ENCODE measurements around the gene NCAPD2. TPM values are rescaled to one million over a fixed set of nuclear protein-coding genes. Genes with fewer than 3 reads are reported as not detected.

The NCAPD2 gene
- total and polyA plus RNA-seq, 7 experiments from 2014 or later: 24.4 to 121 (median 38.4) TPM

DNA sequence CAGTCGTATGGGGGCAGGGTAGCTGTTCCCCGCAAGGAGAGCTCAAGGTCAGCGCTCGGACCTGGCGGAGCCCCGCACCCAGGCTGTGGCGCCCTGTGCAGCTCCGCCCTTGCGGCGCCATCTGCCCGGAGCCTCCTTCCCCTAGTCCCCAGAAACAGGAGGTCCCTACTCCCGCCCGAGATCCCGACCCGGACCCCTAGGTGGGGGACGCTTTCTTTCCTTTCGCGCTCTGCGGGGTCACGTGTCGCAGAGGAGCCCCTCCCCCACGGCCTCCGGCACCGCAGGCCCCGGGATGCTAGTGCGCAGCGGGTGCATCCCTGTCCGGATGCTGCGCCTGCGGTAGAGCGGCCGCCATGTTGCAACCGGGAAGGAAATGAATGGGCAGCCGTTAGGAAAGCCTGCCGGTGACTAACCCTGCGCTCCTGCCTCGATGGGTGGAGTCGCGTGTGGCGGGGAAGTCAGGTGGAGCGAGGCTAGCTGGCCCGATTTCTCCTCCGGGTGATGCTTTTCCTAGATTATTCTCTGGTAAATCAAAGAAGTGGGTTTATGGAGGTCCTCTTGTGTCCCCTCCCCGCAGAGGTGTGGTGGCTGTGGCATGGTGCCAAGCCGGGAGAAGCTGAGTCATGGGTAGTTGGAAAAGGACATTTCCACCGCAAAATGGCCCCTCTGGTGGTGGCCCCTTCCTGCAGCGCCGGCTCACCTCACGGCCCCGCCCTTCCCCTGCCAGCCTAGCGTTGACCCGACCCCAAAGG is 41.2 kb downstream of the NCAPD2 start:
- peaks cover 12 to 52% (median 15%) of the 10 kb centered on the region in 3 experiments for H3K36me3 ChIP-seq (ENCODE audit: control insufficient read depth in 2 of 3, insufficient read depth in 3 of 3, low read length in 3 of 3)
- H3K27me3 Mint-ChIP-seq: peaks cover 0 to 2% (median 0%) of the 10 kb centered on the region in 5 donors
- no peaks in the 10 kb centered on the region for H3K27me3 ChIP-seq (ENCODE audit: control insufficient read depth in 2 of 2, insufficient read depth in 2 of 2, low read length in 2 of 2)
- H3K4me1 Mint-ChIP-seq: peaks cover 34 to 64% (median 53%) of the 10 kb centered on the region in 7 donors
- peak overlapping the region; percentile 81 for H3K27ac ChIP-seq (ENCODE audit: low read depth, low read length)
- CTCF ChIA-PET: interaction anchor here (0.6 to 7.1 kb wide), 8 partner anchors 18 to 200 kb away, joined by 3 to 106 read pairs (median 6); partner anchors contain the start of gene VAMP1
- H3K9me3 Mint-ChIP-seq: peaks cover 0 to 1% (median 0%) of the 10 kb centered on the region in 11 donors
- H3K4me3 Mint-ChIP-seq: peak overlapping the region; percentile 90 to 99 (median 94)
- H3K4me3 ChIP-seq (ENCODE audit: low read length): peak overlapping the region; percentile 97
- H3K27ac Mint-ChIP-seq: peak overlapping the region; percentile 92 to 100 (median 94)
- POLR2A ChIA-PET: interaction anchor here (0.5 to 7.5 kb wide), 29 partner anchors 18 to 215 kb away, joined by 3 to 104 read pairs (median 4); partner anchors contain the start of genes CD27, MRPL51, TAPBPL and VAMP1
- H3K4me1 ChIP-seq (ENCODE audit: control insufficient read depth in 2 of 2, insufficient read depth in 2 of 2, low read length in 2 of 2): peaks cover 36 to 44% of the 10 kb centered on the region in 2 donors
- H3K9me3 ChIP-seq (ENCODE audit: control insufficient read depth in 2 of 3, low read length in 3 of 3): no peaks in the 10 kb centered on the region
- peaks cover 6 to 51% (median 13%) of the 10 kb centered on the region in 5 donors for H3K36me3 Mint-ChIP-seq
- intact Hi-C loops (cut with micrococcal nuclease): loop anchor here (1.0 to 2.0 kb wide), 12 partner anchors 21 to 317 kb away; partner anchors contain the start of genes CHD4 (in 2 of the 2), IFFO1 (in 2 of the 2), NOP2 (in 2 of the 2) and VAMP1 (in 2 of the 2)
- DNase-seq: peak; percentile 56 to 85 (median 69)
- peak; percentile 52 for ATAC-seq

DNA sequence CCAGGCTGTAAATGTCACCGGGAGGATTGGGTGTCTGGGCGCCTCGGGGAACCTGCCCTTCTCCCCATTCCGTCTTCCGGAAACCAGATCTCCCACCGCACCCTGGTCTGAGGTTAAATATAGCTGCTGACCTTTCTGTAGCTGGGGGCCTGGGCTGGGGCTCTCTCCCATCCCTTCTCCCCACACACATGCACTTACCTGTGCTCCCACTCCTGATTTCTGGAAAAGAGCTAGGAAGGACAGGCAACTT is 41.7 kb downstream of the NCAPD2 start:
- H3K36me3 Mint-ChIP-seq: peaks cover 6 to 49% (median 9%) of the 10 kb centered on the region in 5 donors

DNA sequence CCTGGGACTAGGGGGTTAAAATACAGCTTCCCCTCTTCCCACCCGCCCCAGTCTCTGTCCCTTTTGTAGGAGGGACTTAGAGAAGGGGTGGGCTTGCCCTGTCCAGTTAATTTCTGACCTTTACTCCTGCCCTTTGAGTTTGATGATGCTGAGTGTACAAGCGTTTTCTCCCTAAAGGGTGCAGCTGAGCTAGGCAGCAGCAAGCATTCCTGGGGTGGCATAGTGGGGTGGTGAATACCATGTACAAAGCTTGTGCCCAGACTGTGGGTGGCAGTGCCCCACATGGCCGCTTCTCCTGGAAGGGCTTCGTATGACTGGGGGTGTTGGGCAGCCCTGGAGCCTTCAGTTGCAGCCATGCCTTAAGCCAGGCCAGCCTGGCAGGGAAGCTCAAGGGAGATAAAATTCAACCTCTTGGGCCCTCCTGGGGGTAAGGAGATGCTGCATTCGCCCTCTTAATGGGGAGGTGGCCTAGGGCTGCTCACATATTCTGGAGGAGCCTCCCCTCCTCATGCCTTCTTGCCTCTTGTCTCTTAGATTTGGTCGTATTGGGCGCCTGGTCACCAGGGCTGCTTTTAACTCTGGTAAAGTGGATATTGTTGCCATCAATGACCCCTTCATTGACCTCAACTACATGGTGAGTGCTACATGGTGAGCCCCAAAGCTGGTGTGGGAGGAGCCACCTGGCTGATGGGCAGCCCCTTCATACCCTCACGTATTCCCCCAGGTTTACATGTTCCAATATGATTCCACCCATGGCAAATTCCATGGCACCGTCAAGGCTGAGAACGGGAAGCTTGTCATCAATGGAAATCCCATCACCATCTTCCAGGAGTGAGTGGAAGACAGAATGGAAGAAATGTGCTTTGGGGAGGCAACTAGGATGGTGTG is 42.3 kb downstream of the NCAPD2 start:
- DNase-seq (no peak), ATAC-seq (no peak)
- intact Hi-C loops (cut with micrococcal nuclease): loop anchor here (2.0 kb wide), 3 partner anchors 33 to 199 kb away; partner anchors contain the start of genes CHD4 (in 1 of the 2) and NOP2 (in 1 of the 2)
- CTCF ChIA-PET: interaction anchor here (0.6 to 7.1 kb wide), 9 partner anchors 17 to 213 kb away, joined by 3 to 106 read pairs (median 7); partner anchors contain the start of gene VAMP1
- Mint-ChIP-seq H3K4me3 (peak overlapping the region; percentile 90 to 99 (median 94)), H3K27me3 (peaks cover 0 to 2% (median 0%) of the 10 kb centered on the region in 5 donors), H3K4me1 (peaks cover 41 to 70% (median 63%) of the 10 kb centered on the region in 7 donors), H3K9me3 (peaks cover 0 to 1% (median 0%) of the 10 kb centered on the region in 11 donors), H3K36me3 (peaks cover 6 to 47% (median 9%) of the 10 kb centered on the region in 5 donors), H3K27ac (peak overlapping the region; percentile 92 to 100 (median 94))
- Histone ChIP-seq H3K36me3 (ENCODE audit: control insufficient read depth in 2 of 3, insufficient read depth in 3 of 3, low read length in 3 of 3) (peaks cover 12 to 42% (median 15%) of the 10 kb centered on the region in 3 experiments), H3K4me1 (ENCODE audit: control insufficient read depth in 2 of 2, insufficient read depth in 2 of 2, low read length in 2 of 2) (peaks cover 46% of the 10 kb centered on the region in 2 donors), H3K4me3 (ENCODE audit: low read length) (peak overlapping the region; percentile 97), H3K9me3 (ENCODE audit: control insufficient read depth in 2 of 3, low read length in 3 of 3) (no peaks in the 10 kb centered on the region), H3K27ac (ENCODE audit: low read depth, low read length) (peak overlapping the region; percentile 81), H3K27me3 (ENCODE audit: control insufficient read depth in 2 of 2, insufficient read depth in 2 of 2, low read length in 2 of 2) (no peaks in the 10 kb centered on the region)
- POLR2A ChIA-PET: interaction anchor here (0.9 to 7.5 kb wide), 20 partner anchors 21 to 200 kb away, joined by 3 to 104 read pairs (median 10); partner anchors contain the start of genes CD27, MRPL51, TAPBPL and VAMP1

More for the DNA sequence above, 41.7 kb downstream of the NCAPD2 start:
- Mint-ChIP-seq H3K4me1 (peaks cover 39 to 66% (median 58%) of the 10 kb centered on the region in 7 donors), H3K4me3 (peak overlapping the region; percentile 90 to 99 (median 94)), H3K9me3 (peaks cover 0 to 1% (median 0%) of the 10 kb centered on the region in 11 donors), H3K27me3 (peaks cover 0 to 2% (median 0%) of the 10 kb centered on the region in 5 donors), H3K27ac (peak overlapping the region; percentile 92 to 100 (median 94))
- Histone ChIP-seq H3K4me3 (ENCODE audit: low read length) (peak overlapping the region; percentile 97), H3K36me3 (ENCODE audit: control insufficient read depth in 2 of 3, insufficient read depth in 3 of 3, low read length in 3 of 3) (peaks cover 12 to 48% (median 15%) of the 10 kb centered on the region in 3 experiments), H3K27ac (ENCODE audit: low read depth, low read length) (peak overlapping the region; percentile 81), H3K9me3 (ENCODE audit: control insufficient read depth in 2 of 3, low read length in 3 of 3) (no peaks in the 10 kb centered on the region), H3K4me1 (ENCODE audit: control insufficient read depth in 2 of 2, insufficient read depth in 2 of 2, low read length in 2 of 2) (peaks cover 41 to 46% of the 10 kb centered on the region in 2 donors), H3K27me3 (ENCODE audit: control insufficient read depth in 2 of 2, insufficient read depth in 2 of 2, low read length in 2 of 2) (no peaks in the 10 kb centered on the region)
- intact Hi-C loops (cut with micrococcal nuclease): loop anchor here (2.0 kb wide), 3 partner anchors 33 to 199 kb away; partner anchors contain the start of genes CHD4 (in 1 of the 2) and NOP2 (in 1 of the 2)
- ATAC-seq (no peak), DNase-seq (no peak)
- ChIA-PET CTCF (interaction anchor here (0.6 to 7.1 kb wide), 8 partner anchors 18 to 213 kb away, joined by 3 to 106 read pairs (median 7); partner anchors contain the start of gene VAMP1), POLR2A (interaction anchor here (0.9 to 7.5 kb wide), 18 partner anchors 22 to 209 kb away, joined by 3 to 104 read pairs (median 12); partner anchors contain the start of genes CD27, MRPL51, TAPBPL and VAMP1)

DNA sequence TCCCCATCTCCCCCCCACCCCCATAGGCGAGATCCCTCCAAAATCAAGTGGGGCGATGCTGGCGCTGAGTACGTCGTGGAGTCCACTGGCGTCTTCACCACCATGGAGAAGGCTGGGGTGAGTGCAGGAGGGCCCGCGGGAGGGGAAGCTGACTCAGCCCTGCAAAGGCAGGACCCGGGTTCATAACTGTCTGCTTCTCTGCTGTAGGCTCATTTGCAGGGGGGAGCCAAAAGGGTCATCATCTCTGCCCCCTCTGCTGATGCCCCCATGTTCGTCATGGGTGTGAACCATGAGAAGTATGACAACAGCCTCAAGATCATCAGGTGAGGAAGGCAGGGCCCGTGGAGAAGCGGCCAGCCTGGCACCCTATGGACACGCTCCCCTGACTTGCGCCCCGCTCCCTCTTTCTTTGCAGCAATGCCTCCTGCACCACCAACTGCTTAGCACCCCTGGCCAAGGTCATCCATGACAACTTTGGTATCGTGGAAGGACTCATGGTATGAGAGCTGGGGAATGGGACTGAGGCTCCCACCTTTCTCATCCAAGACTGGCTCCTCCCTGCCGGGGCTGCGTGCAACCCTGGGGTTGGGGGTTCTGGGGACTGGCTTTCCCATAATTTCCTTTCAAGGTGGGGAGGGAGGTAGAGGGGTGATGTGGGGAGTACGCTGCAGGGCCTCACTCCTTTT is 43.1 kb downstream of the NCAPD2 start:
- H3K9me3 Mint-ChIP-seq: peaks cover 0 to 1% (median 0%) of the 10 kb centered on the region in 11 donors

More for the DNA sequence above, 43.1 kb downstream of the NCAPD2 start:
- intact Hi-C loops (cut with micrococcal nuclease): loop anchor here in 1 of 2 donors (1.0 kb wide), 1 partner anchor 214 kb away; no protein-coding TSS in a partner anchor
- CTCF ChIA-PET: interaction anchor here (0.6 to 7.1 kb wide), 25 partner anchors 8 to 214 kb away, joined by 3 to 106 read pairs (median 5); partner anchors contain the start of genes CD27 and VAMP1
- peaks cover 0 to 2% (median 0%) of the 10 kb centered on the region in 5 donors for H3K27me3 Mint-ChIP-seq
- Histone ChIP-seq H3K4me1 (ENCODE audit: control insufficient read depth in 2 of 2, insufficient read depth in 2 of 2, low read length in 2 of 2) (peaks cover 43 to 47% of the 10 kb centered on the region in 2 donors), H3K27me3 (ENCODE audit: control insufficient read depth in 2 of 2, insufficient read depth in 2 of 2, low read length in 2 of 2) (no peaks in the 10 kb centered on the region), H3K9me3 (ENCODE audit: control insufficient read depth in 2 of 3, low read length in 3 of 3) (no peaks in the 10 kb centered on the region), H3K4me3 (ENCODE audit: low read length) (no peak overlapping the region), H3K36me3 (ENCODE audit: control insufficient read depth in 2 of 3, insufficient read depth in 3 of 3, low read length in 3 of 3) (peaks cover 12 to 41% (median 15%) of the 10 kb centered on the region in 3 experiments), H3K27ac (ENCODE audit: low read depth, low read length) (peak overlapping the region; percentile 52)
- DNase-seq: no peak
- H3K4me3 Mint-ChIP-seq: peak overlapping the region in 8 of 10 donors; percentile 18 to 99 (median 92)
- H3K36me3 Mint-ChIP-seq: peaks cover 6 to 43% (median 9%) of the 10 kb centered on the region in 5 donors
- H3K4me1 Mint-ChIP-seq: peaks cover 41 to 72% (median 69%) of the 10 kb centered on the region in 7 donors
- POLR2A ChIA-PET: interaction anchor here (0.7 to 7.5 kb wide), 17 partner anchors 12 to 200 kb away, joined by 3 to 104 read pairs (median 6); partner anchors contain the start of genes MRPL51, TAPBPL, VAMP1 and ZNF384
- ATAC-seq: no peak
- peak overlapping the region; percentile 71 to 100 (median 94) for H3K27ac Mint-ChIP-seq

All from naive thymus-derived CD4-positive, alpha-beta T cell (primary cell).